Common myeloid progenitor, CD34-positive (primary cell): ENCODE measurements around the gene FAM204A.

Experiments
- CTCF ChIA-PET: fragments of 350-600 bp; sonication (Branson Sonifier 250); formaldehyde crosslinking; loops from one replicate; lab custom pipeline; 2021; ENCODE audit warnings: antibody characterized with exemption; lab: Charles Lee
- POLR2A ChIA-PET: fragments of 350-600 bp; sonication (Branson Sonifier 250); formaldehyde crosslinking; loops from one replicate; lab custom pipeline; 2021; ENCODE audit warnings: antibody characterized with exemption; lab: Charles Lee
- DNase-seq, 3 donors: peaks; one replicate each; pipeline versions ENCODE4 v3.0.0 to v3.0.0-alpha.2; 2013
- H3K27ac ChIP-seq, 2 experiments: 1 replicate in 1 of 2; 2 replicates in 1 of 2; pipeline ENCODE4 v1.7.0; 2013; ENCODE audit warnings: inconsistent platforms in 2 of 2, low read length in 2 of 2, mild to moderate bottlenecking in 2 of 2, low read depth in 1 of 2, moderate library complexity in 1 of 2; ENCODE audit not compliant: severe bottlenecking in 2 of 2, insufficient read depth in 1 of 2, poor library complexity in 1 of 2
- H3K27me3 ChIP-seq, 5 experiments: replicated peaks in 2 of 5; 1 replicate in 3 of 5; 2 replicates in 2 of 5; pipeline versions ENCODE4 v1.6.1 to v1.7.0; 2013; ENCODE audit warnings: low read length in 4 of 5, mild to moderate bottlenecking in 2 of 5, moderate library complexity in 2 of 5, inconsistent platforms in 1 of 5; ENCODE audit not compliant: insufficient read depth in 5 of 5, control insufficient read depth in 4 of 5
- H3K36me3 ChIP-seq, 4 experiments: 1 replicate in 2 of 4; 2 replicates in 2 of 4; pipeline versions ENCODE4 v1.6.1 to v1.7.0; 2013; ENCODE audit warnings: low read length in 3 of 4, control low read depth in 1 of 4, mild to moderate bottlenecking in 1 of 4; ENCODE audit not compliant: control insufficient read depth in 4 of 4, insufficient read depth in 4 of 4
- H3K4me1 ChIP-seq, 4 experiments: 1 replicate in 3 of 4; 2 replicates in 1 of 4; pipeline versions ENCODE4 v1.6.1 to v1.7.1; 2013; ENCODE audit warnings: low read length in 3 of 4, mild to moderate bottlenecking in 3 of 4, control low read depth in 1 of 4, inconsistent platforms in 1 of 4, moderate library complexity in 1 of 4; ENCODE audit not compliant: control insufficient read depth in 4 of 4, insufficient read depth in 4 of 4; ENCODE audit errors: control extremely low read depth in 1 of 4
- H3K4me3 ChIP-seq, 7 experiments: 1 replicate in 4 of 7; 2 replicates in 3 of 7; pipeline versions ENCODE4 v1.5.1 to v1.7.0; 2013; ENCODE audit warnings: mild to moderate bottlenecking in 7 of 7, low read length in 6 of 7, moderate library complexity in 6 of 7, inconsistent platforms in 2 of 7, low read depth in 2 of 7, control low read depth in 1 of 7; ENCODE audit not compliant: insufficient read depth in 4 of 7, control insufficient read depth in 1 of 7; ENCODE audit errors: extremely low read depth in 1 of 7
- H3K9me3 ChIP-seq, 5 experiments: 1 replicate in 4 of 5; 2 replicates in 1 of 5; pipeline versions ENCODE4 v1.6.1 to v1.7.1; 2013; ENCODE audit warnings: low read length in 4 of 5, mild to moderate bottlenecking in 2 of 5, inconsistent platforms in 1 of 5, low read depth in 1 of 5, moderate library complexity in 1 of 5; ENCODE audit not compliant: control insufficient read depth in 4 of 5, insufficient read depth in 2 of 5; ENCODE audit errors: control extremely low read depth in 1 of 5
- WGBS: methylation state at CpG from one replicate; pipeline ENCODE4 v1.1.5; 2013; ENCODE audit not compliant: insufficient coverage; 5-methylcytosine and 5-hydroxymethylcytosine counted together

Gene FAM204A

DNA sequence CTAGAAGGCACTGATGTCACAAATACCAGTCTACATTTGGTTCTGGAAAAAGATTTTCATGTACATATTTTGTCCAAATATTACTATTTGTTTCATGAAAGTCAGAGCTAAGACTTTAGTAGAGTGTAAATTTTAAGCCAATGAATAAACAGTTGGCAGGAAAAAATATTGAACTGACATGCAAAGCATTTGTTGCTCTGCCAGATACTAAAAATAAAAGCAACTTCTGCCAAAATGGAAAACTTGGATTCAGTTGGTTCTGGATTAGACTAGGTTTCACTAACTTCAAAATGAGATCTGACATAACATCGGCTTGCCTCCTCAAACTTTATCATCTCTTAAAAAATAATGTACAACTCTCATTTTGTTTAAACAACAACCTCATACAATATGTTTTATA lies 34.9 kb downstream of the FAM204A start:
- DNase-seq = no peak
- ChIA-PET CTCF (no interaction called here), POLR2A (no interaction called here)
- Histone ChIP-seq H3K27me3 (no peaks in the 10 kb centered on the region), H3K4me3 (no peak overlapping the region), H3K4me1 (no peaks in the 10 kb centered on the region), H3K9me3 (no peaks in the 10 kb centered on the region), H3K27ac (no peak overlapping the region), H3K36me3 (peaks cover 14 to 56% (median 33%) of the 10 kb centered on the region in 4 experiments)
- WGBS = no CpG with 5 or more reads among the region's 1 CpG

DNA sequence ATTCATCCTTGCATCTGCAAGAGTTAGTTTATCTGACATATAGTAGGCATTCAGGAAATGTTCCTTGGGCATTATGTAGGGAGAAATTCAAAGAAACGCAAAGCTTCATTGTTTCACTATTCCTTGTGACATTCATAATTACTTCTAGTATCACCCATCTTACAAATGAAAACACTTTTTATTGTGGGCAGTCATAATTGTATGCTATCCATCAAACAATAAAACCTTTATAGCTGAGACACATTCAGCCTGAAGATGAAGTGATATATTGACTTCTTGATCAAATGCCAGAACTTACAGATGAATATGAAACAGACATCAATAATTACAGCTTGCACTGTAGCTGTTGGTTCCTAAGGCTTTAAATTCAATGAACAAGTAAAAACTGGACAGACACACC lies 36.4 kb downstream of the FAM204A start:
- CTCF ChIA-PET = no interaction called here
- POLR2A ChIA-PET = no interaction called here
- WGBS = no CpG with 5 or more reads among the region's 1 CpG

DNA sequence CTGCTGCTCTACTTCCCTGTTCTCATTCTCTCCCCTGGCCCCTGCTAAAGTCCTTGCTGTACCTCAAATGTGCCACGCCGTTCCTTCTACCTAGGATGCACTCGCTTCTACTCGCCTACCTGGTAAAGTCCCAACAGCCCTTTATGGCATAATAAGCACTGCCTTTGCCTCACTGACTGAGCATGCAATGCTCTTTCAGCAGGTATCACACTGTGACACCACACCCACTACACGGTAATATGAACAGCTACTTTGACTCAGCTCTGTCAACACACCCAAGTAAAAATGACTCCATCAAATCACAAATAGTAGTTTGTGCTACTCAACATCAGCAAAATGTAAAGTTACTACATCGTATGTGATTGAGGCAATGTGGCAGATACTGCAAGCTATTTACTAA lies 37.6 kb downstream of the FAM204A start:
- 98% methylated on average over 5 of the region's 6 CpGs for WGBS
- ChIA-PET POLR2A (no interaction called here), CTCF (no interaction called here)
- no peaks in the 10 kb centered on the region for H3K4me1 ChIP-seq
- H3K27ac ChIP-seq = no peak overlapping the region
- no peak overlapping the region for H3K4me3 ChIP-seq
- H3K9me3 ChIP-seq = no peaks in the 10 kb centered on the region
- H3K36me3 ChIP-seq = peaks cover 12 to 41% (median 22%) of the 10 kb centered on the region in 4 experiments
- H3K27me3 ChIP-seq = no peaks in the 10 kb centered on the region
- DNase-seq = no peak

More for the DNA sequence above, 36.4 kb downstream of the FAM204A start:
- H3K27me3 ChIP-seq = no peaks in the 10 kb centered on the region
- no peak overlapping the region for H3K27ac ChIP-seq
- no peaks in the 10 kb centered on the region for H3K9me3 ChIP-seq
- no peak overlapping the region for H3K4me3 ChIP-seq
- H3K4me1 ChIP-seq = no peaks in the 10 kb centered on the region
- no peak for DNase-seq
- peaks cover 12 to 47% (median 25%) of the 10 kb centered on the region in 4 experiments for H3K36me3 ChIP-seq

DNA sequence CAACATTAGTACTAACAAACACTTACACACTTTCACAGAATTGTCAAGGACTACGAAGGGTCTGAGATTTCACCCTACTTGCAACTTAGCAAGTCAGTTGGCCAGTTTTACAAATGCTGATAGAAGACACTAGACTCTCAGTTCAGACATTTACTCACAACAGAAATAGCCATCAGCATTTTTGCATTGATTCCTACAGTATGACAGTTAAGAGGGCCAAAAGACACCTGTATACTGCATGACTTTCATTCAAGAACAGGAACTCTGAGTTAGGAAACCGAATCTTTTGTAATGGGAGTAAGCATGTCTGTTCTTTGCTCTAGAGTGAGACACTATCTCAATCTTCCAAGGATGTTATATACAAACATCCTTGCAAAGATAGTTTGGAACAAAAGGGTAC lies 40.9 kb downstream of the FAM204A start:
- no peak overlapping the region for H3K27ac ChIP-seq
- H3K4me3 ChIP-seq = no peak overlapping the region
- CTCF ChIA-PET = no interaction called here
- no peaks in the 10 kb centered on the region for H3K27me3 ChIP-seq
- WGBS = 91% methylated on average over 1 of the region's 2 CpGs
- no peaks in the 10 kb centered on the region for H3K9me3 ChIP-seq
- H3K4me1 ChIP-seq = no peaks in the 10 kb centered on the region
- no peak for DNase-seq
- H3K36me3 ChIP-seq = peaks cover 4 to 20% (median 11%) of the 10 kb centered on the region in 4 experiments
- POLR2A ChIA-PET = no interaction called here

DNA sequence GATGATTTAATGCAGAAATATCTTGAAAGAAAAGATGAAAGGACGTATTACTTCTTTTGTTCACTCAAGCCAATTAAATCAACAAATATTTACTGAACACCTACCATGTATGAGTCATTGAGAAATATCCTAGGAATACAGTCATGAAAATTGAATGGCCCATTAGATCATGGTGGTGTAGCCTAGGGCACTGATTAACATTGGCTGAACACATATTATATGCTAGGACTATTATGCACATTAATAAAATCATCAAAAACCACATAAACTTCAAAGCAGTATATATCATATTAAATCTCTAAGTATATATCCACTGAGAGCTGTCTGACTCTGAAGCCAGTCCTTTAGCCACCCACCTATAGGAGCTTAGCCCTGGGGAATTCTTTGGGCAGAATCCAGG lies 41.8 kb downstream of the FAM204A start:
- ChIA-PET POLR2A (no interaction called here), CTCF (interaction anchor here (1.1 kb wide), 1 partner anchor 14 kb away, joined by 3 read pairs; no protein-coding TSS in a partner anchor)
- Histone ChIP-seq H3K4me1 (no peaks in the 10 kb centered on the region), H3K9me3 (no peaks in the 10 kb centered on the region), H3K27ac (no peak overlapping the region), H3K36me3 (peaks cover 4 to 13% (median 5%) of the 10 kb centered on the region in 4 experiments), H3K27me3 (peaks cover 0 to under 1% (median 0%) of the 10 kb centered on the region in 5 experiments), H3K4me3 (no peak overlapping the region)
- WGBS = no CpG with 5 or more reads among the region's 1 CpG
- no peak for DNase-seq

DNA sequence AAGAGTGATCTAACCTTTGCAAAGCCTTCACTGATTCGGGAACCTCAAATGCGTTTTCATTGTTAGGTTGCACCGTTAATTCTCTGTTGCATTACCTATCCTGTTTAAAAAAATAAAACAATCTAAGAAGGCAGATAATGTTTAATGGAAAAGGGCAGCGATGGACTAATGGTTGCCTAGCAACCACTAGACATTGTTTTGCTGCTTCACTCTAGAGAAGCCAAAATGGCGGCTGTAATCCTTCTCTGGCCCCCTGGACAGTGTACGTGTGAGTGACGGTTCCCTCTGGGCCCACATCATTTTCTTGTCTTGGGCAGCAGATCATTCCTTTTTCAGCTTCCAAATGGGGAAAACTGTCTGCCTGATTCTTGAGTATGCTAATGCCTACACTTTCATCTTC lies 43.3 kb downstream of the FAM204A start:
- no peak for DNase-seq
- H3K36me3 ChIP-seq = peaks cover 0 to 2% (median under 1%) of the 10 kb centered on the region in 4 experiments
- peaks cover 0 to 3% (median 2%) of the 10 kb centered on the region in 5 experiments for H3K27me3 ChIP-seq
- 84% methylated on average over 4 of the region's 7 CpGs for WGBS
- no peaks in the 10 kb centered on the region for H3K4me1 ChIP-seq
- no peak overlapping the region for H3K4me3 ChIP-seq
- ChIA-PET CTCF (no interaction called here), POLR2A (no interaction called here)
- no peaks in the 10 kb centered on the region for H3K9me3 ChIP-seq
- H3K27ac ChIP-seq = no peak overlapping the region

DNA sequence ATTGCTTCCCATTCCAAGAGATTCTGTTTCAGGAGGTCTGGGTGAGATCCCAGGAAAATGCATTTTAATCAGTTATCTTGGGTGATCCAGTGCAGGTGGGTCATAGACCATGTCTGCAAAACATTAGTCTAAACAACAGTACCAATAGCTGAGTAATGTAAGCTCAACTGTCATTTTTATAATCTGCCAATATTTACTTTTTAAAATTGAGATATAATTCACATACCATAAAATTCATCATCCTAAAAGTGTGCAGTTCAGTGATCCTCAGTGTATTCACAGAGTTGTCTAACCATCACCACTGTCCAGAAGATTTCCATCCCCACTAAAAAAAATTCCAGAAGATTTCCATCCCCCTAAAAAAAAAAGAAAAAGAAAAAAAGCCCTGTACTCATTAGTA lies 51.0 kb downstream of the FAM204A start:
- POLR2A ChIA-PET = no interaction called here
- no peak overlapping the region for H3K27ac ChIP-seq
- CTCF ChIA-PET = no interaction called here

More for the DNA sequence above, 51.0 kb downstream of the FAM204A start:
- no peaks in the 10 kb centered on the region for H3K4me1 ChIP-seq
- no peak for DNase-seq
- peaks cover 0 to 3% (median 0%) of the 10 kb centered on the region in 5 experiments for H3K9me3 ChIP-seq
- H3K36me3 ChIP-seq = no peaks in the 10 kb centered on the region
- no peak overlapping the region for H3K4me3 ChIP-seq
- peaks cover 3 to 30% (median 6%) of the 10 kb centered on the region in 5 experiments for H3K27me3 ChIP-seq
